ENCODE results near the gene IGFALS.

Gene IGFALS

GRCh38 chr16:1793578-1794220, at the start of gene IGFALS:
TSS of gene IGFALS (minus strand) at chr16:1793705. CDS start at chr16:1793652, 53 bp downstream.
- DNase-seq (ENCODE audit: low spot score): no peak

- peak; percentile 69 for DNase-seq (ENCODE audit: low spot score)
Measured at GRCh38 chr16:1839554-1839953, 46.0 kb upstream of the IGFALS start.

GRCh38 chr16:1834096-1834495, 40.6 kb upstream of the IGFALS start:
- DNase-seq (ENCODE audit: low spot score): no peak

- DNase-seq (ENCODE audit: low spot score): no peak
Measured at GRCh38 chr16:1832838-1833454, 39.4 kb upstream of the IGFALS start.

- DNase-seq (ENCODE audit: low spot score): no peak
Measured at GRCh38 chr16:1831186-1832075, 37.9 kb upstream of the IGFALS start.

- no peak for DNase-seq (ENCODE audit: low spot score)
Measured at GRCh38 chr16:1830213-1830612, 36.7 kb upstream of the IGFALS start.

GRCh38 chr16:1828645-1829410, 35.3 kb upstream of the IGFALS start:
- DNase-seq (ENCODE audit: low spot score): no peak

GRCh38 chr16:1826691-1827573, 33.4 kb upstream of the IGFALS start, which contains the start of the genes FAHD1 and HAGH:
TSS of gene FAHD1 (plus strand) at chr16:1827206. CDS start at chr16:1827239, 33 bp downstream.
TSS of gene HAGH (minus strand) at chr16:1826825. CDS start at chr16:1826787, 38 bp downstream.
- DNase-seq (ENCODE audit: low spot score): peak; percentile 100

GRCh38 chr16:1825864-1826690, 32.6 kb upstream of the IGFALS start:
- DNase-seq (ENCODE audit: low spot score): peak; percentile 67

- no peak for DNase-seq (ENCODE audit: low spot score)
Measured at GRCh38 chr16:1825381-1825863, 31.9 kb upstream of the IGFALS start.

- DNase-seq (ENCODE audit: low spot score): no peak
Measured at GRCh38 chr16:1823821-1824220, 30.3 kb upstream of the IGFALS start.

- no peak for DNase-seq (ENCODE audit: low spot score)
Measured at GRCh38 chr16:1822801-1823200, 29.3 kb upstream of the IGFALS start.

- DNase-seq (ENCODE audit: low spot score): no peak
Measured at GRCh38 chr16:1821861-1822611, 28.5 kb upstream of the IGFALS start.

- no peak for DNase-seq (ENCODE audit: low spot score)
Measured at GRCh38 chr16:1820946-1821290, 27.4 kb upstream of the IGFALS start.

- DNase-seq (ENCODE audit: low spot score): no peak
Measured at GRCh38 chr16:1820096-1820945, 26.8 kb upstream of the IGFALS start.

GRCh38 chr16:1819611-1820010, 26.1 kb upstream of the IGFALS start:
- DNase-seq (ENCODE audit: low spot score): no peak

- DNase-seq (ENCODE audit: low spot score): no peak
Measured at GRCh38 chr16:1818873-1819525, 25.5 kb upstream of the IGFALS start.

All from AG20443 (cell line).